GM12864 (cell line): ENCODE measurements around the gene FCER1A.

ENCODE experiments used
- DNase-seq: peaks from one replicate; pipeline ENCODE4 v3.0.0-alpha.2; 2011; ENCODE audit warnings: low read depth
- H3K4me3 ChIP-seq: 2 replicates; pipeline ENCODE4 v1.5.1; 2011; ENCODE audit warnings: mild to moderate bottlenecking, low read depth, low read length, control low read depth
- TF ChIP-seq, protein P1 (sequence below): IDR thresholded peaks from 2 replicates; pipeline ENCODE4 v1.5.1; 2011; ENCODE audit warnings: low read depth, mild to moderate bottlenecking, moderate library complexity, low read length, control low read depth, inconsistent platforms; ENCODE audit errors: missing control alignments

The FCER1A gene

DNA sequence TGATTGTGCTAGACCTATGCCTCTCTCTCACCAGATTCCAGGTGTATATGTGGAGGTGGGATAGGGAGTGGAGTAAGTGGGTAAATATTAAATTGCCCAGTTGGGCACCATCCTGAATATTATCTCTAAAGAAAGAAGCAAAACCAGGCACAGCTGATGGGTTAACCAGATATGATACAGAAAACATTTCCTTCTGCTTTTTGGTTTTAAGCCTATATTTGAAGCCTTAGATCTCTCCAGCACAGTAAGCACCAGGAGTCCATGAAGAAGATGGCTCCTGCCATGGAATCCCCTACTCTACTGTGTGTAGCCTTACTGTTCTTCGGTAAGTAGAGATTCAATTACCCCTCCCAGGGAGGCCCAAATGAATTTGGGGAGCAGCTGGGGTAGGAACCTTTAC is at the start of gene FCER1A:
FCER1A (plus strand) TSS at position 242 of the 400 bp plus-strand sequence; CDS start at position 271, 29 bp downstream.
- H3K4me3 ChIP-seq = no peak within 1 kb of the TSS
- no peak for DNase-seq
- TF ChIP-seq, protein P1, sequence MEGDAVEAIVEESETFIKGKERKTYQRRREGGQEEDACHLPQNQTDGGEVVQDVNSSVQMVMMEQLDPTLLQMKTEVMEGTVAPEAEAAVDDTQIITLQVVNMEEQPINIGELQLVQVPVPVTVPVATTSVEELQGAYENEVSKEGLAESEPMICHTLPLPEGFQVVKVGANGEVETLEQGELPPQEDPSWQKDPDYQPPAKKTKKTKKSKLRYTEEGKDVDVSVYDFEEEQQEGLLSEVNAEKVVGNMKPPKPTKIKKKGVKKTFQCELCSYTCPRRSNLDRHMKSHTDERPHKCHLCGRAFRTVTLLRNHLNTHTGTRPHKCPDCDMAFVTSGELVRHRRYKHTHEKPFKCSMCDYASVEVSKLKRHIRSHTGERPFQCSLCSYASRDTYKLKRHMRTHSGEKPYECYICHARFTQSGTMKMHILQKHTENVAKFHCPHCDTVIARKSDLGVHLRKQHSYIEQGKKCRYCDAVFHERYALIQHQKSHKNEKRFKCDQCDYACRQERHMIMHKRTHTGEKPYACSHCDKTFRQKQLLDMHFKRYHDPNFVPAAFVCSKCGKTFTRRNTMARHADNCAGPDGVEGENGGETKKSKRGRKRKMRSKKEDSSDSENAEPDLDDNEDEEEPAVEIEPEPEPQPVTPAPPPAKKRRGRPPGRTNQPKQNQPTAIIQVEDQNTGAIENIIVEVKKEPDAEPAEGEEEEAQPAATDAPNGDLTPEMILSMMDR = no peak

DNA sequence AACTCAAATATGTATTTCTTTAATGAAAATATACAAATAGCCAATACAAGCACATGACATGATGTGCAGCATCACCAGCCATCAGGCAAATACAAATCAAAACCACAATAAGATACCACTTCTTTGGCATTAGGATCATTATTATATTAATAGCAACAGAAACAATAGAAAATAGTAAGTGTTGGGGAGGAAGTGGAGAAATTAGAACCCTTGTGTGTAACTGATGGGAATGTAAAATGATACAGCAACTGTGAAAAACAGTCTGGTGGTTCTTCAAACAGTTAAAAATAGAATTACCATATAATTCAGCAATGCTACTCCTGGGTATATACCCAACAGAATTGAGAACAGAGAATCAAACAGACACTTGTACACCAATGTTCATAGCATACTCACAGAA is 40.8 kb upstream of the FCER1A start:
- no peak overlapping the region for H3K4me3 ChIP-seq
- TF ChIP-seq, protein P1 = no peak
- DNase-seq = no peak

DNA sequence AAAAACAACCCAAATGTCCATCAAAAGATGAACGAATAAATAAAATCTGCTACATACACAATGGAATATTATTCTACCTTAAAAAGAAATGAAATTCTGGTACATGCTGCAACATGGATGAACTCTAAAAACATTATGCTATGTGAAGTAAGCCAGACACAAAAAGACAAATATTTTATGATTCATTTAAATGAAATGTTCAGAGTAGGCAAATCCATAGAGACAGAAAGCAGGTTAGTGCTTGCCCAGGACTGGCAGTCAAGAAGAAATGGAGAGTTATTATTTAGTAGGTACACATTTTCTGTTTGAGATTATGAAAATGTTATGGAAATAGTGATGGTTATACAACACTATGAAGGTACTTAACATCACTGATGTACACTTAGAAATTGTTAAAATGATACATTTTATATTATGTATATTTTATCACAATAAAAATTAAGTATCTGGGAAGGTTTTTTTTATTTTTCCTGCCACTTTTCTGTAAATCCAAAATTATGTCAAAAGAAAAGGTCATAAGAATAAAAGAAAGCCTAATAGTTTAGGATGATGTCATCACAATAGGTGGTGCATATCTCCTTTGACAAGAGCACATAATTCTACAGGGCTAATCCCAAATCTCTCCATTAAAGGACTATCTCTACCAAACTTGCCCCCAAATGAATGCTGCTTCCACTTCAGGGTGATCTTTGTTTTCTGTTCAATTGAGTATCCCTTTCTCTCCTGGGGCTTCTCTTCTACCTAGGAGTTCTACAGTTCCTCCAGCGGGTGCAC is 40.2 kb upstream of the FCER1A start:
- TF ChIP-seq, protein P1 = no peak
- no peak for DNase-seq
- H3K4me3 ChIP-seq = no peak overlapping the region

DNA sequence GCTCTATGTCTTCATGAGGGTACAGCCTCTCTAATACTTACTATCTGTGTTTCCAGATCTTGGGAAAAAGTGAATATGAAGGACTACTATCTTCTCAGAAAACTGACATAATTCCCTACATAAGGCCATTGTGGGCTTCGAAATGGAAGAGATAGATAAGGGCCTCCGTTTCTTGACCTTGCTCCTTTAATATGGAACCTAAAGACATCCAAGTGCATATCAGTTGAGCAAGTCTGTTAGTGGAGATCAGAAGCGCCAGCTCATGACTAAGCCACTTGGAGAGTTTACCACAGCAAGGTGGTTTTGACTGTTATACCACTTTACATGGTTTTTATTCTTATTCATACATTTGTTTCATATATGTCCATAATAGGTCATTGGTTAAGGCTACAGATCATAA is 35.3 kb upstream of the FCER1A start:
- no peak overlapping the region for H3K4me3 ChIP-seq
- no peak for DNase-seq
- TF ChIP-seq, protein P1 = no peak

DNA sequence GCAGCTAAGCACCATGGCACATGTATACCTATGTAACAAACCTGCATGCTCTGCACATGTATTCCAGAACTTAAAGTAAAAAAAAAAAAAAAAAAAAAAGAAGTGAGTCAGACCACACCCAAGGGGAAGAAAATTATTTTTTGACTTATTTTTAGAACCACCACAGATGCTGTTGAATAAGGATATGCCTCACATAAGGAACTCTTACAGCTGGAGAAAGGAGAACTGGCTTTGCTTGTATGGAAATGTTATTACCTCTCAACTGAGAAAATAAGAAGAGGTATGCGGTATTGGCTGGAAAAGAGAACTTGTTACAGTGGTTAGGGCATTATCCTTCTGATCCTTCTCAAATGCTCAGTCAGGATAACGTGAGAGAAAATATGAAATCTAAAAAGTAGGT is 27.5 kb upstream of the FCER1A start:
- H3K4me3 ChIP-seq = no peak overlapping the region
- DNase-seq = no peak
- TF ChIP-seq, protein P1 = no peak

DNA sequence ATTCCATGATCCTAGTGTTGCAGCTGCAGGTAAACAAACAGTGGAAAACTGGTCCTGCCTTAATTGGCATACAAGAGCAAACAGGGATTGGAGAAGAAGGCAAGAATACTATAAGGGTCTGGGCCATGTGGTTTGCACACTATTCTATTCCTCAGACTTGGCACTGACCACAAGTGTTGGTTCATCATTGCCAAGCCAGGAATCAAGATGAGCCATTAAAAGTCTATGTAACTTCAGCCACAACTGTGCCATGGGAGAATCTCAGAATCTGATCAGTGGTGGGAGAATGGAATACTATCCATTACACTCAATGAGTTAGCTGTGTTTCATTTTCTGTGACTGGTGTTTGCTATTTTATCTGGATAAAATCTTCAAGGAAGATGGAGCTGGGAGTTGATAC is 26.2 kb upstream of the FCER1A start:
- DNase-seq = no peak
- TF ChIP-seq, protein P1 = no peak
- no peak overlapping the region for H3K4me3 ChIP-seq

DNA sequence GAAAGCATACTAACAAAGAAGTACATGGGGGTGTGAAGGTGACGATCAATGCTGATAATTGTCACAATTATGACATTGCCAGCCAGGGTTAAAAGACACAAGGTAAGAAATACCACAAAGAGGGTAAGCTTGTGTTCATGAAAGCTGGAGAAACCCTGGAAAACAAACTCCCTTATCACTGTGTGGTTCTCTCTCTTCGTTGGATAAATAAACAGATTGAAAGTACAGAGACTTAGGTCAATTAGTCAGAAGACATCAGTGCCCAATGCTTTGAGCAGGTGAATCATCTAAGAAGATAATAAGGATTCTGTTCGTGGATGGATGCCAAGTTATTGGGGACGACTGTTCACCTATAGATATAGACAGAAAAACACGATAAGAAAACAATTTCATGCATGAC is 22.4 kb upstream of the FCER1A start:
- TF ChIP-seq, protein P1 = no peak
- no peak overlapping the region for H3K4me3 ChIP-seq
- DNase-seq = no peak
